ENCODE data around the gene ABCC1.

DNA sequence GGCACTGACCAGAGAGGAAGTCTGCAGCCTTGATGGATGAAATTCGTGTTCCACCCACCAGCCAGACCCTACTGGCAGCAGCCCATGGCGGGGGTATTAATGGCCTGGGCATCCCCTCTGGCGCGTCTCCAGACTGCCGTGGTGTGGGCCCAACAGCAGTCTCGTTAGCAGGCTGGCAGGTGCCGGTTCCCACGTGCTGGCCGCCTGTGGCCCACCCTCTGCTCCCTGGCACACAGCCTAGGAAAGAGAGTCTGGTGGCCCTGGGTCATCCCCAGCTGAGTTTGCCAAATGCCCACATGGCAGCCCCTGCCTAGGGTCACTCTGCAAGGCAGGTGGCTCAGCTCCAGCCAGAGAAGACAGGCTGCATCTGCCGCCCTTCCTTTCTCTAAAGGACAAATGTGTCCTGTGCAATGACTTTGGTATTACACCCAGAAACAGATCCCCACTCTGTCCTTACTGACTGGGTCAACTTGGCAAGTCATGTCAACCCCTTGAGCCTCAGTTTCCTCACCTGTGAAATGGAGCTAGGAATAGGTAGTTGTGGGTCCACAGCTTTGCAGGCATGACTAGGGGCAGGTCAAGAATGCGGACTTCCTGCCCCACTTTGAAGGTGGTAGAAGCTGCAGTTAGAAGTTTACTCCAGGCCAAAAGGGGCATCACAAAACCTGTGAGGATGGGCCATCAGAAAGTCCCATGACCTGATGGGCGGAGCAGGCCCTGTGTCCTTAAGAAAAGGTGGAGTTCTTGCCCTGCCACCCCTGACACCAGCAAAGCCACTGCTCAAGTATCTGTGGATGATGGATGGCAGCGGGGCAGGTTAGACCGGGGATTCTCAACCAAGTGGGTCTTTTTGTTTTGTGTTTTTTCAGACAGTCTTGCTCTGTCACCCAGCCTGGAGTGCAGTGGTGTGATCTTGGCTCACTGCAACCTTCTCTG lies 197.2 kb downstream of the ABCC1 start:
- TF ChIP-seq CTCF (IDR thresholded peaks at IDR 0.05) (no peak), POLR2AphosphoS5 (IDR thresholded peaks at IDR 0.05) (no peak), POLR2A (IDR thresholded peaks at IDR 0.05) (no peak)
